CD8-positive, alpha-beta memory T cell (primary cell): ENCODE measurements around the gene C16orf78. TPM values are rescaled to one million over a fixed set of nuclear protein-coding genes. Genes with fewer than 3 reads are reported as not detected.
A peak's percentile ranks its signal among the peaks of the same experiment; 100 is the strongest.
"Not testable (repeated sequence)": the region's sequence is repeated elsewhere in the genome, so short reads cannot be mapped to it uniquely, and the experiment has no call there.

Experiments
- CTCF ChIA-PET: fragments of 350-600 bp; sonication (Branson Sonifier 250); formaldehyde crosslinking; loops from one replicate; lab custom pipeline; 2021; ENCODE audit warnings: antibody characterized with exemption; lab: Charles Lee
- POLR2A ChIA-PET: fragments of 350-600 bp; sonication (Branson Sonifier 250); formaldehyde crosslinking; loops from one replicate; lab custom pipeline; 2021; ENCODE audit warnings: antibody characterized with exemption; lab: Charles Lee
- DNase-seq, 5 donors: peaks; one replicate each; pipeline versions ENCODE4 v3.0.0 to v3.0.0-alpha.2; 2020 to 2022; ENCODE audit warnings: mixed read lengths in 1 of 5
- H3K27ac ChIP-seq: one replicate; pipeline ENCODE4 v1.7.0; 2013; ENCODE audit warnings: low read depth, mild to moderate bottlenecking, low read length, moderate library complexity
- H3K27me3 ChIP-seq: 2 replicates; pipeline ENCODE4 v1.7.0; 2013; ENCODE audit warnings: low read length, mild to moderate bottlenecking; ENCODE audit not compliant: insufficient read depth, poor library complexity, severe bottlenecking
- H3K36me3 ChIP-seq: 2 replicates; pipeline ENCODE4 v1.7.0; 2013; ENCODE audit warnings: mild to moderate bottlenecking, low read length, moderate library complexity; ENCODE audit not compliant: insufficient read depth
- H3K4me1 ChIP-seq: 2 replicates; pipeline ENCODE4 v1.7.0; 2013; ENCODE audit warnings: mild to moderate bottlenecking, low read length, moderate library complexity; ENCODE audit not compliant: insufficient read depth
- H3K4me3 ChIP-seq: 2 replicates; pipeline ENCODE4 v1.7.0; 2013; ENCODE audit warnings: mild to moderate bottlenecking, low read length
- H3K9me3 ChIP-seq: 2 replicates; pipeline ENCODE4 v1.7.0; 2013; ENCODE audit warnings: mild to moderate bottlenecking, low read length
- H3K27ac Mint-ChIP-seq, 8 donors: one replicate each; pipeline ENCODE4 v1.8.0; 2020 to 2021; ENCODE audit warnings: mixed read lengths in 8 of 8, mild to moderate bottlenecking in 6 of 8, inconsistent platforms in 3 of 8, moderate library complexity in 3 of 8
- H3K27me3 Mint-ChIP-seq, 2 donors: one replicate each; pipeline ENCODE4 v1.8.0; 2020 to 2021; ENCODE audit warnings: mixed read lengths in 2 of 2, mild to moderate bottlenecking in 1 of 2, moderate library complexity in 1 of 2
- H3K36me3 Mint-ChIP-seq, 3 donors: one replicate each; pipeline ENCODE4 v1.8.0; 2020 to 2021; ENCODE audit warnings: mixed read lengths in 3 of 3, inconsistent platforms in 1 of 3, mild to moderate bottlenecking in 1 of 3
- H3K4me1 Mint-ChIP-seq, 3 donors: one replicate each; pipeline ENCODE4 v1.8.0; 2020 to 2021; ENCODE audit warnings: mixed read lengths in 3 of 3, inconsistent platforms in 1 of 3, mild to moderate bottlenecking in 1 of 3
- H3K4me3 Mint-ChIP-seq, 7 donors: one replicate each; pipeline ENCODE4 v1.8.0; 2020 to 2021; ENCODE audit warnings: mixed read lengths in 7 of 7, mild to moderate bottlenecking in 6 of 7, moderate library complexity in 4 of 7, inconsistent platforms in 2 of 7
- H3K9me3 Mint-ChIP-seq, 5 donors: one replicate each; pipeline ENCODE4 v1.8.0; 2020 to 2022; ENCODE audit warnings: mixed read lengths in 5 of 5, mild to moderate bottlenecking in 3 of 5, moderate library complexity in 2 of 5, inconsistent platforms in 1 of 5
- polyA plus RNA-seq: library from polyadenylated mRNA; unstranded; fragments of 300-500 nt; fragmentation: Illumina TruSeq; gene quantifications from one replicate; pipeline ENCODE4 v1.2.3, GENCODE V29; 2021
- total RNA-seq, 2 experiments: library from RNA; stranded (reverse); gene quantifications; one replicate each; pipeline ENCODE4 v1.2.3, GENCODE V29; 2021

Gene C16orf78
- total and polyA plus RNA-seq, 3 experiments from 2014 or later, result not detected

- Histone ChIP-seq H3K27ac (no peak overlapping the region), H3K27me3 (no peaks in the 10 kb centered on the region), H3K4me1 (no peaks in the 10 kb centered on the region), H3K9me3 (no peaks in the 10 kb centered on the region), H3K36me3 (no peaks in the 10 kb centered on the region), H3K4me3 (no peak overlapping the region)
- H3K4me3 Mint-ChIP-seq, result no peak overlapping the region
- peaks cover 7 to 24% of the 10 kb centered on the region in 2 donors for H3K27me3 Mint-ChIP-seq
- ChIA-PET CTCF (no interaction called here), POLR2A (no interaction called here)
- DNase-seq, result no peak
- no peaks in the 10 kb centered on the region for H3K4me1 Mint-ChIP-seq
- no peak overlapping the region for H3K27ac Mint-ChIP-seq
- H3K36me3 Mint-ChIP-seq, result no peaks in the 10 kb centered on the region
- H3K9me3 Mint-ChIP-seq, result no peaks in the 10 kb centered on the region
Observed at GRCh38 chr16:49353680-49354079, 19.9 kb upstream of the C16orf78 start.

GRCh38 chr16:49354101-49354500 is 19.5 kb upstream of the C16orf78 start:
- H3K4me1 Mint-ChIP-seq, result no peaks in the 10 kb centered on the region

DNA sequence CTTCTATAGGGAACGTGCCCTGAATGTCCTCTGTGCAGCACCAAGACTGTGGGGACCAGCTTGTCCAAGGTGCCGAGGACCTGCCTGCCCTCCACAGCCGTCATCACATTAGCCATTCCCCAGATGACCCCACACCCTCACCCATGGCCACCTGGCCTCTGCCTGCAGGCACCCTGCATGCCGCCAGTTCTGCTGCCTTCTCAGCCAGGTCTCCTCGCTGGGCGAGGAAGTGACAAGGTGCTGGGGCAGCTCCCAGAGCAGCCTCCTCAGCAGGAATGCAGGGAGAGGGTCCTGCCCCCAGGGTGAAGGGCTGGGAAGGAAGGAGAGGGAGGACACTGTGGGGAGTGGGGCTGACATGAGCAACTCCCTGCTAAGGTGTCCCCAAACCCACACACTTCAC is 18.6 kb upstream of the C16orf78 start:
- H3K27ac Mint-ChIP-seq, result no peak overlapping the region
- no peak overlapping the region for H3K27ac ChIP-seq
- no peaks in the 10 kb centered on the region for H3K36me3 ChIP-seq
- no peaks in the 10 kb centered on the region for H3K4me1 ChIP-seq
- no peaks in the 10 kb centered on the region for H3K9me3 ChIP-seq
- no peak overlapping the region for H3K4me3 Mint-ChIP-seq
- H3K27me3 Mint-ChIP-seq, result peaks cover 4 to 24% of the 10 kb centered on the region in 2 donors
- no peak overlapping the region for H3K4me3 ChIP-seq
- POLR2A ChIA-PET, result no interaction called here
- no peaks in the 10 kb centered on the region for H3K4me1 Mint-ChIP-seq
- H3K27me3 ChIP-seq, result no peaks in the 10 kb centered on the region
- CTCF ChIA-PET, result no interaction called here
- no peaks in the 10 kb centered on the region for H3K36me3 Mint-ChIP-seq
- DNase-seq, result no peak
- H3K9me3 Mint-ChIP-seq, result no peaks in the 10 kb centered on the region

More at GRCh38 chr16:49354101-49354500, 19.5 kb upstream of the C16orf78 start:
- Mint-ChIP-seq H3K4me3 (no peak overlapping the region), H3K27me3 (peaks cover 7 to 24% of the 10 kb centered on the region in 2 donors), H3K36me3 (no peaks in the 10 kb centered on the region), H3K27ac (no peak overlapping the region), H3K9me3 (no peaks in the 10 kb centered on the region)
- Histone ChIP-seq H3K36me3 (no peaks in the 10 kb centered on the region), H3K4me3 (no peak overlapping the region), H3K4me1 (no peaks in the 10 kb centered on the region), H3K27me3 (no peaks in the 10 kb centered on the region), H3K27ac (no peak overlapping the region), H3K9me3 (no peaks in the 10 kb centered on the region)
- DNase-seq, result no peak
- POLR2A ChIA-PET, result no interaction called here
- CTCF ChIA-PET, result no interaction called here

GRCh38 chr16:49355933-49356665 is 17.5 kb upstream of the C16orf78 start:
- H3K4me3 ChIP-seq, result no peak overlapping the region
- no peaks in the 10 kb centered on the region for H3K36me3 Mint-ChIP-seq
- H3K27ac Mint-ChIP-seq, result no peak overlapping the region
- H3K36me3 ChIP-seq, result no peaks in the 10 kb centered on the region
- H3K4me1 Mint-ChIP-seq, result no peaks in the 10 kb centered on the region
- H3K4me1 ChIP-seq, result no peaks in the 10 kb centered on the region
- no peaks in the 10 kb centered on the region for H3K9me3 Mint-ChIP-seq
- no peaks in the 10 kb centered on the region for H3K9me3 ChIP-seq
- no peak for DNase-seq
- POLR2A ChIA-PET, result no interaction called here
- CTCF ChIA-PET, result interaction anchor here (0.6 kb wide), 1 partner anchor 358 kb away, joined by 4 read pairs; no protein-coding TSS in a partner anchor
- no peak overlapping the region for H3K4me3 Mint-ChIP-seq
- H3K27me3 Mint-ChIP-seq, result peaks cover 5 to 14% of the 10 kb centered on the region in 2 donors
- no peak overlapping the region for H3K27ac ChIP-seq
- H3K27me3 ChIP-seq, result no peaks in the 10 kb centered on the region

DNA sequence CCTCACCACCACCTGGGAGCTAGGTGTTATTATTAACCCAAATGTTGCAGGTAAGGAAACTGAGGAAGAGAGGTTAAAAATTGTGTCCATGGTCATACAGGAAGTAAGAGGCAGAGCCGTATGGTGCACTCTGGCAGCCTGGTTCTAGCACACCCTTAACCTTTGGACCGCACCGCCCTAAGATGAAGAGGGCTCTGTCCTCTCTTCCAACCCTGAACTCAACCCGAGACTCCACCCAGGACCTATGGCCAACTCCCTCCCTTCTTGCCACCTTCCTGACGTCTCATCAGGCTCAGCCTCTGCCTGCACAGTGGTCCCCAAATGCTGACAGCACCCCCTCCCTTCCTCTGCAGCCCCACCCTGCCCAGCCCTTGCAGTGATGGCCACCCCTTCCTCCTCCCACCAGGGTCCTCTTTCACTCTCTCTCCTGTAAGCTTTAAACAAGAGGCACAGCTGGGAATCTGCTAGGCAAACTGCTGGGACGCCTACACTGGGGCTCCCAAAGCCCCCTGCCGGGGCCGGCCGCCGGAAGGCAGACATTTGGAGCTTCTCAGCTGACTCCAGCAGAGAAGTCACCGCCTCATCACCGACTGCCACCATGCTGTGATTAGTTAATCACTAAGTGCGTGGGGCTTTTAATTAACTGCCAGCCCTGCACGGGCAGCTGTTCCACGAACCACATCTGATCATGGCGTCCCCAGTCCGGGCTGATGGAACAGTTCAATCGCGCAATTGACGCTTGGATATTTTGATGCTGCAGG is 16.7 kb upstream of the C16orf78 start:
- Mint-ChIP-seq H3K9me3 (peaks cover 0 to under 1% (median 0%) of the 10 kb centered on the region in 5 donors), H3K27me3 (peaks cover 7 to 16% of the 10 kb centered on the region in 2 donors), H3K4me3 (no peak overlapping the region), H3K4me1 (no peaks in the 10 kb centered on the region), H3K27ac (no peak overlapping the region), H3K36me3 (no peaks in the 10 kb centered on the region)
- no peaks in the 10 kb centered on the region for H3K9me3 ChIP-seq
- no peak overlapping the region for H3K27ac ChIP-seq
- no peak for DNase-seq
- no peaks in the 10 kb centered on the region for H3K36me3 ChIP-seq
- no peaks in the 10 kb centered on the region for H3K4me1 ChIP-seq
- H3K27me3 ChIP-seq, result no peaks in the 10 kb centered on the region
- POLR2A ChIA-PET, result no interaction called here
- no peak overlapping the region for H3K4me3 ChIP-seq
- CTCF ChIA-PET, result no interaction called here

GRCh38 chr16:49359591-49359990 is 14.0 kb upstream of the C16orf78 start:
- Histone ChIP-seq H3K27ac (no peak overlapping the region), H3K27me3 (no peaks in the 10 kb centered on the region), H3K9me3 (no peaks in the 10 kb centered on the region), H3K4me3 (no peak overlapping the region), H3K36me3 (no peaks in the 10 kb centered on the region), H3K4me1 (no peaks in the 10 kb centered on the region)
- Mint-ChIP-seq H3K9me3 (peaks cover 0 to 2% (median 0%) of the 10 kb centered on the region in 5 donors), H3K36me3 (no peaks in the 10 kb centered on the region), H3K4me1 (no peaks in the 10 kb centered on the region), H3K4me3 (no peak overlapping the region), H3K27me3 (peaks cover 3 to 9% of the 10 kb centered on the region in 2 donors), H3K27ac (peak overlapping the region in 1 of 8 donors; percentile 4)
- DNase-seq, result no peak
- ChIA-PET POLR2A (no interaction called here), CTCF (no interaction called here)

GRCh38 chr16:49361731-49362130 is 11.9 kb upstream of the C16orf78 start:
- H3K9me3 ChIP-seq, H3K4me3 ChIP-seq, H3K4me1 Mint-ChIP-seq, H3K36me3 ChIP-seq, H3K27me3 Mint-ChIP-seq, H3K4me1 ChIP-seq, H3K27ac ChIP-seq, H3K4me3 Mint-ChIP-seq, H3K27me3 ChIP-seq, H3K36me3 Mint-ChIP-seq, CTCF ChIA-PET, POLR2A ChIA-PET, DNase-seq, H3K27ac Mint-ChIP-seq, H3K9me3 Mint-ChIP-seq: not testable (repeated sequence)

GRCh38 chr16:49362230-49362629 is 11.4 kb upstream of the C16orf78 start:
- no peak for DNase-seq
- no peaks in the 10 kb centered on the region for H3K36me3 ChIP-seq
- peaks cover 0 to 2% (median 0%) of the 10 kb centered on the region in 5 donors for H3K9me3 Mint-ChIP-seq
- no peaks in the 10 kb centered on the region for H3K4me1 Mint-ChIP-seq
- H3K4me1 ChIP-seq, result no peaks in the 10 kb centered on the region
- ChIA-PET POLR2A (no interaction called here), CTCF (no interaction called here)
- H3K27me3 Mint-ChIP-seq, result peaks cover 5 to 8% of the 10 kb centered on the region in 2 donors
- H3K4me3 Mint-ChIP-seq, result no peak overlapping the region
- H3K4me3 ChIP-seq, result no peak overlapping the region
- no peak overlapping the region for H3K27ac Mint-ChIP-seq
- H3K27me3 ChIP-seq, result no peaks in the 10 kb centered on the region
- no peaks in the 10 kb centered on the region for H3K36me3 Mint-ChIP-seq
- H3K9me3 ChIP-seq, result no peaks in the 10 kb centered on the region
- no peak overlapping the region for H3K27ac ChIP-seq
